ENCODE results near the gene SLC24A4.

DNA sequence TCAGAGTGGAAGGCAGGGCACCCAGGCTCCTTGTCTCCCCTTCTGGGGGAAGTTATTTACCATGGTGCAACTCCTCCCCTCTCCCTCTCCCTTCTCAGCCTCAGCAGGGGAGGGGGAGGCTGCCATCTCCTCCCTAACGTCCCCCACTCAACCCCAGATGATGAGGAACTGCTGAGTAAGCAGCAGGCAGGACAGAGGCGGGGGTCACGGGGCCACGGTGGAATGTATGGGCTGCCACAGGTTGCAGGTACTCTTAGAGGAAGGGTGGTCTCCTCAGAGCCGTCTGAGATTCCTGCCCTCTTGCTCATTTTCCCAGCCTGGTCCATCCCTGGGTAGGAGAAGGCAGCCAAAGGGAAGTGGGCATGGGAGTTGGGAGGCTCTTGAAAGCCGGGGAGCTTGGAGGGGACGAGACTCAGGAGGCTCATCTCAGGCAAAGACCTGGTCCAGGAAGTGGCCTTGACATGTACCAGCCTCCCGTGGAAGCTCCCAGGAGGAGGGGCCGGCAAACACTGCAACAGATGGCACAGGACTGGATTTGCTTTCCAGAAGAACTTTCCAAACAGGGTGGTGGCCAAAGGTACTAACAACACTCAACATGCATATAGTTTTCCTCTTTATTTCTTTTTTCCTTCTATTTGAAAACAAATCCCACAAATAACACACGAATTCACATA lies 209.7 kb downstream of the SLC24A4 start:
- TF ChIP-seq, protein P1, sequence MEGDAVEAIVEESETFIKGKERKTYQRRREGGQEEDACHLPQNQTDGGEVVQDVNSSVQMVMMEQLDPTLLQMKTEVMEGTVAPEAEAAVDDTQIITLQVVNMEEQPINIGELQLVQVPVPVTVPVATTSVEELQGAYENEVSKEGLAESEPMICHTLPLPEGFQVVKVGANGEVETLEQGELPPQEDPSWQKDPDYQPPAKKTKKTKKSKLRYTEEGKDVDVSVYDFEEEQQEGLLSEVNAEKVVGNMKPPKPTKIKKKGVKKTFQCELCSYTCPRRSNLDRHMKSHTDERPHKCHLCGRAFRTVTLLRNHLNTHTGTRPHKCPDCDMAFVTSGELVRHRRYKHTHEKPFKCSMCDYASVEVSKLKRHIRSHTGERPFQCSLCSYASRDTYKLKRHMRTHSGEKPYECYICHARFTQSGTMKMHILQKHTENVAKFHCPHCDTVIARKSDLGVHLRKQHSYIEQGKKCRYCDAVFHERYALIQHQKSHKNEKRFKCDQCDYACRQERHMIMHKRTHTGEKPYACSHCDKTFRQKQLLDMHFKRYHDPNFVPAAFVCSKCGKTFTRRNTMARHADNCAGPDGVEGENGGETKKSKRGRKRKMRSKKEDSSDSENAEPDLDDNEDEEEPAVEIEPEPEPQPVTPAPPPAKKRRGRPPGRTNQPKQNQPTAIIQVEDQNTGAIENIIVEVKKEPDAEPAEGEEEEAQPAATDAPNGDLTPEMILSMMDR (IDR thresholded peaks at IDR 0.05) = no peak
- TF ChIP-seq POLR2A (IDR thresholded peaks at IDR 0.05) (no peak), POLR2AphosphoS5 (IDR thresholded peaks at IDR 0.05) (no peak)

Measured in breast epithelium (tissue), 3 donors.